BE2C (cell line): ENCODE results near the gene COIL.
"Not testable (repeated sequence)": the region's sequence is repeated elsewhere in the genome, so short reads cannot be mapped to it uniquely, and the experiment has no call there.

ENCODE experiments used
- DNase-seq: peaks from one replicate; pipeline ENCODE4 v3.0.0-alpha.2; 2020
- H3K27me3 ChIP-seq: fragments of 250-450 bp; sonication (Bioruptor Pico); 2 replicates; pipeline ENCODE4 v1.5.1; 2020; ENCODE audit warnings: mild to moderate bottlenecking
- H3K36me3 ChIP-seq: fragments of 250-450 bp; sonication (Bioruptor Pico); 2 replicates; pipeline ENCODE4 v1.5.1; 2020; ENCODE audit warnings: mild to moderate bottlenecking
- H3K4me1 ChIP-seq: fragments of 250-450 bp; sonication (Bioruptor Pico); 2 replicates; pipeline ENCODE4 v1.5.1; 2020
- H3K4me3 ChIP-seq: 2 replicates; pipeline ENCODE4 v1.5.1; 2011; ENCODE audit warnings: low read depth, low read length
- H3K9me3 ChIP-seq: fragments of 250-450 bp; sonication (Bioruptor Pico); 2 replicates; pipeline ENCODE4 v1.5.1; 2020
- CTCF ChIP-seq: IDR thresholded peaks from 2 replicates; pipeline ENCODE4 v1.5.1; 2012; ENCODE audit warnings: mild to moderate bottlenecking, low read depth, low read length

The COIL gene

GRCh38 chr17:56975656-56976055, 14.8 kb upstream of the COIL start:
- H3K9me3 ChIP-seq = no peaks in the 10 kb centered on the region
- no peak for TF ChIP-seq CTCF
- no peaks in the 10 kb centered on the region for H3K4me1 ChIP-seq
- no peak for DNase-seq
- no peaks in the 10 kb centered on the region for H3K27me3 ChIP-seq
- H3K4me3 ChIP-seq = no peak overlapping the region
- H3K36me3 ChIP-seq = no peaks in the 10 kb centered on the region

- no peak for TF ChIP-seq CTCF
Observed at GRCh38 chr17:56974055-56974454, 13.2 kb upstream of the COIL start.

GRCh38 chr17:56973520-56973919, 12.7 kb upstream of the COIL start:
- Histone ChIP-seq H3K9me3 (no peaks in the 10 kb centered on the region), H3K4me1 (no peaks in the 10 kb centered on the region), H3K36me3 (no peaks in the 10 kb centered on the region), H3K27me3 (no peaks in the 10 kb centered on the region), H3K4me3 (no peak overlapping the region)
- no peak for DNase-seq
- TF ChIP-seq CTCF = no peak

More at GRCh38 chr17:56974055-56974454, 13.2 kb upstream of the COIL start:
- Histone ChIP-seq H3K36me3 (no peaks in the 10 kb centered on the region), H3K9me3 (no peaks in the 10 kb centered on the region), H3K4me3 (no peak overlapping the region), H3K4me1 (no peaks in the 10 kb centered on the region), H3K27me3 (no peaks in the 10 kb centered on the region)
- DNase-seq = no peak

GRCh38 chr17:56972111-56972730, 11.4 kb upstream of the COIL start:
- DNase-seq = no peak
- Histone ChIP-seq H3K9me3 (no peaks in the 10 kb centered on the region), H3K27me3 (no peaks in the 10 kb centered on the region), H3K36me3 (no peaks in the 10 kb centered on the region), H3K4me3 (no peak overlapping the region), H3K4me1 (no peaks in the 10 kb centered on the region)
- no peak for TF ChIP-seq CTCF

GRCh38 chr17:56970974-56971373, 10.1 kb upstream of the COIL start:
- H3K4me3 ChIP-seq = no peak overlapping the region
- no peak for DNase-seq
- no peaks in the 10 kb centered on the region for H3K9me3 ChIP-seq
- no peak for TF ChIP-seq CTCF
- no peaks in the 10 kb centered on the region for H3K36me3 ChIP-seq
- no peaks in the 10 kb centered on the region for H3K27me3 ChIP-seq
- peaks cover 2% of the 10 kb centered on the region for H3K4me1 ChIP-seq

GRCh38 chr17:56966338-56966737, 5.5 kb upstream of the COIL start:
- no peaks in the 10 kb centered on the region for H3K27me3 ChIP-seq
- DNase-seq = no peak
- TF ChIP-seq CTCF = no peak
- no peak overlapping the region for H3K4me3 ChIP-seq
- no peaks in the 10 kb centered on the region for H3K36me3 ChIP-seq
- H3K4me1 ChIP-seq = peaks cover 5% of the 10 kb centered on the region
- H3K9me3 ChIP-seq = no peaks in the 10 kb centered on the region

- H3K27me3 ChIP-seq, H3K4me1 ChIP-seq, H3K36me3 ChIP-seq, H3K4me3 ChIP-seq, H3K9me3 ChIP-seq, DNase-seq: not testable (repeated sequence)
Observed at GRCh38 chr17:56965681-56966080, 4.8 kb upstream of the COIL start.

- not testable (repeated sequence) for H3K4me1 ChIP-seq, H3K9me3 ChIP-seq, H3K27me3 ChIP-seq, H3K4me3 ChIP-seq, H3K36me3 ChIP-seq, DNase-seq
Observed at GRCh38 chr17:56965241-56965640, 4.4 kb upstream of the COIL start.
